GM23248 (cell line): Measurements from ENCODE around the gene TOP3A. TPM values are rescaled to one million over a fixed set of nuclear protein-coding genes. Genes with fewer than 3 reads are reported as not detected.

Source experiments
- DNase-seq: peaks from one replicate; pipeline ENCODE4 v3.0.0-alpha.2; 2015
- H2AFZ ChIP-seq: fragments of 200-600 bp; sonication (generic); 2 replicates; pipeline ENCODE4 v1.6.1; 2016; ENCODE audit warnings: antibody characterized with exemption
- H3F3A ChIP-seq: fragments of 200-600 bp; sonication (generic); 2 replicates; pipeline ENCODE4 v1.6.1; 2016; ENCODE audit warnings: mild to moderate bottlenecking, antibody characterized with exemption, mixed run types; ENCODE audit not compliant: insufficient read depth
- H3K27ac ChIP-seq: fragments of 200-600 bp; sonication (generic); 2 replicates; pipeline ENCODE4 v1.5.1; 2016; ENCODE audit warnings: mild to moderate bottlenecking
- H3K27me3 ChIP-seq: fragments of 200-600 bp; sonication (generic); replicated peaks from 2 replicates; pipeline ENCODE4 v1.6.1; 2016; ENCODE audit warnings: mild to moderate bottlenecking; ENCODE audit not compliant: insufficient read depth
- H3K36me3 ChIP-seq: fragments of 200-600 bp; sonication (generic); 2 replicates; pipeline ENCODE4 v1.6.1; 2016; ENCODE audit warnings: low read depth, mild to moderate bottlenecking
- H3K4me1 ChIP-seq: fragments of 200-600 bp; sonication (generic); 2 replicates; pipeline ENCODE4 v1.6.1; 2016; ENCODE audit warnings: mild to moderate bottlenecking; ENCODE audit not compliant: insufficient read depth
- H3K4me2 ChIP-seq: fragments of 200-600 bp; sonication (generic); one replicate; pipeline ENCODE4 v1.6.1; 2016; ENCODE audit warnings: mild to moderate bottlenecking; ENCODE audit not compliant: unreplicated experiment
- H3K4me3 ChIP-seq: fragments of 200-600 bp; sonication (generic); 2 replicates; pipeline ENCODE4 v1.5.1; 2016; ENCODE audit warnings: mild to moderate bottlenecking
- H3K79me2 ChIP-seq: fragments of 200-600 bp; sonication (generic); 2 replicates; pipeline ENCODE4 v1.6.1; 2016; ENCODE audit warnings: mild to moderate bottlenecking; ENCODE audit not compliant: insufficient read depth
- H3K9ac ChIP-seq: fragments of 200-600 bp; sonication (generic); 2 replicates; pipeline ENCODE4 v1.6.1; 2016; ENCODE audit warnings: mild to moderate bottlenecking
- H3K9me2 ChIP-seq: fragments of 200-600 bp; sonication (generic); 2 replicates; pipeline ENCODE4 v1.6.1; 2016; ENCODE audit warnings: mixed run types, mild to moderate bottlenecking, moderate library complexity; ENCODE audit not compliant: insufficient read depth
- H3K9me3 ChIP-seq: fragments of 200-600 bp; sonication (generic); one replicate; pipeline ENCODE4 v1.6.1; 2017; ENCODE audit warnings: low read depth
- H4K20me1 ChIP-seq: fragments of 200-600 bp; sonication (generic); 2 replicates; pipeline ENCODE4 v1.6.0; 2016; ENCODE audit not compliant: insufficient read depth
- EZH2 ChIP-seq: fragments of 200-600 bp; sonication (generic); IDR thresholded peaks from 2 replicates; pipeline ENCODE4 v1.6.1; 2018; ENCODE audit warnings: antibody characterized with exemption, mild to moderate bottlenecking; ENCODE audit not compliant: insufficient read depth, poor library complexity, severe bottlenecking
- EZH2phosphoT487 ChIP-seq: fragments of 200-600 bp; sonication (generic); IDR thresholded peaks from 2 replicates; pipeline ENCODE4 v1.6.1; 2018; ENCODE audit warnings: antibody characterized with exemption, moderate library complexity, mild to moderate bottlenecking, low read depth; ENCODE audit not compliant: insufficient read depth
- WGBS, 2 experiments: methylation state at CpG; one replicate each; pipeline ENCODE4 v1.1.6; 2015 to 2017; ENCODE audit warnings: low lambda C conversion rate in 2 of 2, low coverage in 1 of 2; ENCODE audit errors: missing lambda C conversion rate in 2 of 2; 5-methylcytosine and 5-hydroxymethylcytosine counted together
- in situ Hi-C: fragments of 300-500 bp; cut with MboI; formaldehyde crosslinking; loops from 2 replicates; pipeline ENCODE4 v1.15.0; 2020
- polyA plus RNA-seq: library from polyadenylated mRNA; unstranded; fragments of >200 nt; fragmentation: Nextera tagmentation; extraction: Ambion mirVana; gene quantifications from 2 replicates; pipeline ENCODE4 v1.2.1, GENCODE V29; 2016
- total RNA-seq: library from RNA; depleted of rRNA; stranded (reverse); fragments of >200 nt; shearing (Covaris generic); gene quantifications from 2 replicates; pipeline ENCODE4 v1.2.3, GENCODE V29; 2014

The TOP3A gene
- total and polyA plus RNA-seq, 2 experiments from 2014 or later, result 12.2 to 47.1 TPM

GRCh38 chr17:18291718-18292540, 22.9 kb downstream of the TOP3A start:
- Histone ChIP-seq H3K36me3 (peaks cover 29% of the 10 kb centered on the region), H3K27me3 (no peaks in the 10 kb centered on the region), H4K20me1 (no peaks in the 10 kb centered on the region), H3K4me2 (no peak overlapping the region), H3K4me3 (no peak overlapping the region), H3K79me2 (no peaks in the 10 kb centered on the region), H2AFZ (no peak overlapping the region), H3K9ac (no peak overlapping the region), H3K9me3 (no peaks in the 10 kb centered on the region), H3K27ac (no peak overlapping the region), H3F3A (no peaks in the 10 kb centered on the region), H3K9me2 (no peaks in the 10 kb centered on the region), H3K4me1 (no peaks in the 10 kb centered on the region)
- in situ Hi-C loops, result no loop called here
- TF ChIP-seq EZH2 (no peak), EZH2phosphoT487 (no peak)
- 88% methylated on average over 15 of the region's 15 CpGs for WGBS, 2 experiments
- no peak for DNase-seq

- H3K4me1 ChIP-seq, result no peaks in the 10 kb centered on the region
- peaks cover 41% of the 10 kb centered on the region for H3K36me3 ChIP-seq
- no peak overlapping the region for H3K4me3 ChIP-seq
- no peaks in the 10 kb centered on the region for H3K27me3 ChIP-seq
- DNase-seq, result no peak
- no peak overlapping the region for H3K4me2 ChIP-seq
- H3K79me2 ChIP-seq, result no peaks in the 10 kb centered on the region
- no peaks in the 10 kb centered on the region for H4K20me1 ChIP-seq
- WGBS, 2 experiments, result 96 to 97% methylated on average over 11 of the region's 11 CpGs
- no peaks in the 10 kb centered on the region for H3F3A ChIP-seq
- in situ Hi-C loops, result no loop called here
- H3K9me3 ChIP-seq, result no peaks in the 10 kb centered on the region
- no peaks in the 10 kb centered on the region for H3K9me2 ChIP-seq
- no peak overlapping the region for H3K9ac ChIP-seq
- no peak overlapping the region for H3K27ac ChIP-seq
- no peak overlapping the region for H2AFZ ChIP-seq
- TF ChIP-seq EZH2phosphoT487, result no peak
- no peak for TF ChIP-seq EZH2
Measured at GRCh38 chr17:18285296-18285695, 29.5 kb downstream of the TOP3A start.

GRCh38 chr17:18281788-18282187, 33.0 kb downstream of the TOP3A start:
- DNase-seq, result no peak
- 88 to 91% methylated on average over 6 of the region's 6 CpGs for WGBS, 2 experiments

GRCh38 chr17:18280766-18281371, 33.9 kb downstream of the TOP3A start:
- Histone ChIP-seq H3K9me2 (no peaks in the 10 kb centered on the region), H4K20me1 (no peaks in the 10 kb centered on the region), H3K4me3 (no peak overlapping the region), H3F3A (no peaks in the 10 kb centered on the region), H3K27me3 (no peaks in the 10 kb centered on the region), H3K9me3 (no peaks in the 10 kb centered on the region), H3K36me3 (peaks cover 54% of the 10 kb centered on the region), H2AFZ (no peak overlapping the region), H3K9ac (no peak overlapping the region), H3K4me2 (no peak overlapping the region), H3K4me1 (no peaks in the 10 kb centered on the region), H3K79me2 (no peaks in the 10 kb centered on the region), H3K27ac (no peak overlapping the region)
- peak; percentile 38 for DNase-seq
- WGBS, 2 experiments, result 33 to 35% methylated on average over 5 of the region's 5 CpGs
- TF ChIP-seq EZH2 (no peak), EZH2phosphoT487 (no peak)
- in situ Hi-C loops, result no loop called here

More at GRCh38 chr17:18281788-18282187, 33.0 kb downstream of the TOP3A start:
- Histone ChIP-seq H3K4me1 (no peaks in the 10 kb centered on the region), H3K4me2 (no peak overlapping the region), H3K4me3 (no peak overlapping the region), H3K79me2 (no peaks in the 10 kb centered on the region), H3K9me3 (no peaks in the 10 kb centered on the region), H3K36me3 (peaks cover 59% of the 10 kb centered on the region), H4K20me1 (no peaks in the 10 kb centered on the region), H3K9ac (no peak overlapping the region), H3K9me2 (no peaks in the 10 kb centered on the region), H3K27ac (no peak overlapping the region), H3K27me3 (no peaks in the 10 kb centered on the region), H2AFZ (no peak overlapping the region), H3F3A (no peaks in the 10 kb centered on the region)
- TF ChIP-seq EZH2, result no peak
- no peak for TF ChIP-seq EZH2phosphoT487
- in situ Hi-C loops, result no loop called here
